Testis (tissue), 3 donors: ENCODE data around the gene JAKMIP2. TPM values are rescaled to one million over a fixed set of nuclear protein-coding genes. Genes with fewer than 3 reads are reported as not detected.

Experiments used
- DNase-seq: peaks from one replicate; pipeline ENCODE4 v3.0.0-alpha.2; 2019
- H3K27ac ChIP-seq, 2 donors: fragments of 200-600 bp; sonication (generic); one replicate each; pipeline ENCODE4 v1.5.1; 2019
- H3K27me3 ChIP-seq: fragments of 200-600 bp; sonication (generic); one replicate; pipeline ENCODE4 v1.5.1; 2019
- H3K36me3 ChIP-seq: fragments of 200-600 bp; sonication (generic); one replicate; pipeline ENCODE4 v1.5.1; 2017; ENCODE audit warnings: low read depth; ENCODE audit errors: missing control alignments
- H3K4me1 ChIP-seq: fragments of 200-600 bp; sonication (generic); one replicate; pipeline ENCODE4 v1.5.1; 2019
- H3K4me3 ChIP-seq, 2 donors: fragments of 200-600 bp; sonication (generic); one replicate each; pipeline ENCODE4 v1.5.1; 2017 to 2019
- H3K9me3 ChIP-seq: fragments of 200-600 bp; sonication (generic); one replicate; pipeline ENCODE4 v1.5.1; 2017
- CTCF ChIP-seq, 3 experiments: fragments of 450-650 bp in 2 of 3; fragments of 200-600 bp in 1 of 3; sonication (generic) in 1 of 3; IDR thresholded peaks; one replicate each; pipeline ENCODE4 v1.5.1; 2016 to 2019; ENCODE audit warnings: antibody characterized with exemption in 3 of 3, mild to moderate bottlenecking in 2 of 3, moderate library complexity in 1 of 3
- POLR2A ChIP-seq: fragments of 450-650 bp; IDR thresholded peaks from one replicate; pipeline ENCODE4 v1.6.1; 2017; ENCODE audit warnings: antibody characterized with exemption, mild to moderate bottlenecking, moderate library complexity
- WGBS, 2 donors: methylation state at CpG; one replicate each; pipeline ENCODE4 v1.1.5; 2018; 5-methylcytosine and 5-hydroxymethylcytosine counted together
- intact Hi-C: fragments of 100-400 bp; cut with DNase I; formaldehyde crosslinking; loops from one replicate; pipeline ENCODE4 v1.15.1; 2023; ENCODE audit warnings: low total_unique reads
- polyA plus RNA-seq: library from polyadenylated mRNA; stranded (reverse); fragments of 350-450 nt; fragmentation: Illumina TruSeq; extraction: RNeasy Lipid Tissue Mini Kit (QIAGEN cat#74804); gene quantifications from one replicate; pipeline ENCODE4 v1.2.3, GENCODE V29; 2014; ENCODE audit warnings: low read depth, low replicate concordance; ENCODE audit not compliant: insufficient read depth
- total RNA-seq, 2 donors: library from RNA; depleted of rRNA; stranded (reverse); fragments of >200 nt; gene quantifications; one replicate each; pipeline ENCODE4 v1.2.3, GENCODE V29; 2016

JAKMIP2 gene
- total and polyA plus RNA-seq, 3 donors from 2014 or later, result 1.7 to 7.7 (median 3.4) TPM

GRCh38 chr5:147697380-147697779 lies 85.1 kb downstream of the JAKMIP2 start:
- TF ChIP-seq CTCF (IDR thresholded peaks at IDR 0.05) (no peak), POLR2A (no peak)
- DNase-seq, result no peak
- Histone ChIP-seq H3K27ac (no peak overlapping the region), H3K4me1 (no peaks in the 10 kb centered on the region), H3K9me3 (no peaks in the 10 kb centered on the region), H3K36me3 (no peaks in the 10 kb centered on the region), H3K27me3 (no peaks in the 10 kb centered on the region), H3K4me3 (no peak overlapping the region)
- intact Hi-C loops, result no loop called here

GRCh38 chr5:147694772-147695171 lies 87.8 kb downstream of the JAKMIP2 start:
- H3K27ac ChIP-seq, result no peak overlapping the region
- 58 to 77% methylated on average over 2 of the region's 2 CpGs for WGBS, 2 donors
- TF ChIP-seq CTCF (IDR thresholded peaks at IDR 0.05), result no peak
- no peak for TF ChIP-seq POLR2A
- no peaks in the 10 kb centered on the region for H3K36me3 ChIP-seq
- DNase-seq, result no peak
- intact Hi-C loops, result no loop called here
- H3K27me3 ChIP-seq, result no peaks in the 10 kb centered on the region
- H3K4me3 ChIP-seq, result no peak overlapping the region
- no peaks in the 10 kb centered on the region for H3K9me3 ChIP-seq
- peaks cover 6% of the 10 kb centered on the region for H3K4me1 ChIP-seq

- no peak for DNase-seq
- Histone ChIP-seq H3K27me3 (no peaks in the 10 kb centered on the region), H3K4me3 (no peak overlapping the region), H3K36me3 (no peaks in the 10 kb centered on the region), H3K4me1 (peaks cover 14% of the 10 kb centered on the region), H3K9me3 (no peaks in the 10 kb centered on the region), H3K27ac (no peak overlapping the region)
- TF ChIP-seq CTCF (IDR thresholded peaks at IDR 0.05) (no peak), POLR2A (no peak)
- intact Hi-C loops, result no loop called here
- WGBS, 2 donors, result 91% methylated on average over 1 of the region's 1 CpG
Measured at GRCh38 chr5:147693233-147693632, 89.3 kb downstream of the JAKMIP2 start.

GRCh38 chr5:147691130-147691529 lies 91.4 kb downstream of the JAKMIP2 start:
- Histone ChIP-seq H3K4me1 (peaks cover 14% of the 10 kb centered on the region), H3K27ac (no peak overlapping the region), H3K9me3 (no peaks in the 10 kb centered on the region), H3K4me3 (no peak overlapping the region), H3K27me3 (no peaks in the 10 kb centered on the region), H3K36me3 (no peaks in the 10 kb centered on the region)
- intact Hi-C loops, result no loop called here
- 33 to 50% methylated on average over 3 of the region's 3 CpGs for WGBS, 2 donors
- TF ChIP-seq CTCF (IDR thresholded peaks at IDR 0.05) (no peak), POLR2A (no peak)
- no peak for DNase-seq

- no peak overlapping the region for H3K27ac ChIP-seq
- DNase-seq, result no peak
- WGBS, 2 donors, result 98 to 100% methylated on average over 1 to 2 of the region's 2 CpGs
- no peak overlapping the region for H3K4me3 ChIP-seq
- H3K9me3 ChIP-seq, result no peaks in the 10 kb centered on the region
- intact Hi-C loops, result no loop called here
- H3K27me3 ChIP-seq, result no peaks in the 10 kb centered on the region
- no peak for TF ChIP-seq POLR2A
- TF ChIP-seq CTCF (IDR thresholded peaks at IDR 0.05), result no peak
- no peaks in the 10 kb centered on the region for H3K36me3 ChIP-seq
- H3K4me1 ChIP-seq, result peaks cover 14% of the 10 kb centered on the region
Measured at GRCh38 chr5:147690595-147690994, 91.9 kb downstream of the JAKMIP2 start.
